Mesodermal cell (in vitro differentiated cells): ENCODE results near the gene NEK11. TPM values are rescaled to one million over a fixed set of nuclear protein-coding genes. Genes with fewer than 3 reads are reported as not detected.

ENCODE experiments used
- H3K27ac ChIP-seq: 2 replicates; pipeline ENCODE4 v1.7.0; 2013; ENCODE audit warnings: mild to moderate bottlenecking, low read depth, low read length, moderate library complexity; ENCODE audit not compliant: severe bottlenecking
- H3K36me3 ChIP-seq: 2 replicates; pipeline ENCODE4 v1.7.1; 2013; ENCODE audit warnings: mild to moderate bottlenecking, low read length, moderate library complexity; ENCODE audit not compliant: control insufficient read depth, insufficient read depth
- H3K4me1 ChIP-seq: one replicate; pipeline ENCODE4 v1.7.1; 2013; ENCODE audit warnings: mild to moderate bottlenecking, low read length; ENCODE audit not compliant: insufficient read depth, control insufficient read depth, poor library complexity, severe bottlenecking
- H3K4me3 ChIP-seq: 2 replicates; pipeline ENCODE4 v1.7.0; 2013; ENCODE audit warnings: low read length, control low read depth, mild to moderate bottlenecking; ENCODE audit not compliant: insufficient read depth, poor library complexity, severe bottlenecking; ENCODE audit errors: extremely low read depth
- H3K9me3 ChIP-seq: 2 replicates; pipeline ENCODE4 v1.7.1; 2013; ENCODE audit warnings: mild to moderate bottlenecking, low read length, moderate library complexity; ENCODE audit not compliant: control insufficient read depth
- WGBS, 2 experiments: methylation state at CpG; one replicate each; pipeline ENCODE4 v1.1.5; 2013; ENCODE audit warnings: missing lambda C conversion rate in 2 of 2; ENCODE audit not compliant: insufficient coverage in 2 of 2; 5-methylcytosine and 5-hydroxymethylcytosine counted together
- polyA plus RNA-seq, 2 experiments: library from polyadenylated mRNA; stranded (reverse); fragments of 50-300 nt; gene quantifications; one replicate each; pipeline ENCODE4 v1.2.3, GENCODE V29; 2013

NEK11 gene
- polyA plus RNA-seq (2013, experiment 1 of 2) = 3.4 TPM
- polyA plus RNA-seq (2013, experiment 2 of 2) = 3.0 TPM

DNA sequence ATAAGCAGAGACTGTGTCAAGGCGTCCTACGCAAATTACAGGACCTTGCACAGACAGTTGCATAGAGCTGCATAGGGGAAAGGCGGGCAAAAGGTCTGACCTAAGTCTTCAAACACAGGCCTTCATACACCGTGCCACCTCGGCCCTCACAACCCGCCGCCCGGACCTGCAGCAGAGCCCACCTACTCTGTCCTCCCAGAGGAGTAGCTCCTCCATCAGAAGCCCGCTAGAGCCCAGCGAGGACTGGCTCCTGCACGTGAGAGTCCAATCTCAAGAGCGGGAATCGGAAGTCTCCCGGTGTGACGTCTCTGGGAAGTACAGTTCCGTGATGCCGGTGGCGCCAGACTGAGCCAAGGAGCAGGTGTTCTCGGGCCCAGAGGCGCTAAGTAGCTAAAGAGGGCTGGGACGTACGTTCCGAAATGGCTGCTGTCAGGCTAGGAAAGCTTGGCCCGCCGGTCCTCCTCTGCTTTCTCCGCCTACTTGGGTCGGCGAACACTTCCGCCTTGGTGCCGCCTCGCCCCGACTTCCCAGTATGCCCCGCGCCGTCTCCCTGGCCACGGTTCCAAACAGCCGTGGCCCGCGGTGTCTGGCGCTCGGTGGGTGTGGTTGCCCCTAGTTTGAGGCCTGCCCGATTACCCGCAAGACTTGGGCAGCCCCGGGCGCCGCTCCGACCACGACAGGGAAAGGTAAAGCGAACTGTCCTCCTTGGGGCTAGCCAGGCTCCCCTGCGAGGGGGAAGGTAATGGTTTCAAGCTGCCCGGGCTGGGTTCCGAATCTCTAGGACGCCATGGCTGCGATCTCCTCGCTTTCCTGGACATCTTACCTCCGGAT, at the start of gene NEK11, which contains the start of gene ASTE1:
TSS of gene NEK11 (plus strand) at position 557 of the 831 bp plus-strand sequence. CDS start 2,832 bp downstream, outside the sequence.
TSS of gene ASTE1 (minus strand) at position 505 of the 831 bp plus-strand sequence. CDS start 1,519 bp downstream, outside the sequence.
- Histone ChIP-seq H3K27ac (peak within 1 kb of the TSS; percentile 87), H3K4me3 (peak within 1 kb of the TSS; percentile 63)
- 7 to 10% methylated on average over 49 of the region's 56 CpGs for WGBS, 2 experiments

GRCh38 chr3:130979117-130979516, 47.6 kb upstream of the NEK11 start:
- no peaks in the 10 kb centered on the region for H3K4me1 ChIP-seq

More for the DNA sequence above, at the start of gene NEK11, which contains the start of gene ASTE1:
- no peaks in the 10 kb centered on the region for H3K4me1 ChIP-seq
- peaks cover 24% of the 10 kb centered on the region for H3K36me3 ChIP-seq
- no peaks in the 10 kb centered on the region for H3K9me3 ChIP-seq

DNA sequence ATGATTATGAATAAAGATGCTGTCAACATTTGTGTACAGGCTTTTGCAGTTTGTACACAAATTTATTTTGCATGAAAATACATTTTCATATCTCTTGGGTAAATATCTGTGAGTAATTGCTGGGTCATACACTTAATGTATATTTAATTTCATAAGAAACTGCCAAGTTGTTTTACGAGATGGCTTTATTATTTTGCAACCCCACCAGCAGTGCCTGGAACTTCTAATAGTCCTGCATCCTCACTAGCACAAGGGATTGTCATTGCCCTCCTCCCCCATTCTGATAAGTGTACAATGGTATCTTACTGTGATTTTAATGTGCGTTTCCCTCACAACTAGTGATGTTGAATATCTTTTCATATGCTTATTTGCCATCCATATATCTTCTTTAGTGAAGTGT, 45.2 kb upstream of the NEK11 start:
- no peak overlapping the region for H3K4me3 ChIP-seq
- no peak overlapping the region for H3K27ac ChIP-seq
- WGBS, 2 experiments = no CpG with 5 or more reads among the region's 2 CpGs
- H3K4me1 ChIP-seq = no peaks in the 10 kb centered on the region
- peaks cover 32% of the 10 kb centered on the region for H3K36me3 ChIP-seq
- H3K9me3 ChIP-seq = no peaks in the 10 kb centered on the region

More at GRCh38 chr3:130979117-130979516, 47.6 kb upstream of the NEK11 start:
- Histone ChIP-seq H3K36me3 (peaks cover 43% of the 10 kb centered on the region), H3K27ac (no peak overlapping the region), H3K4me3 (no peak overlapping the region), H3K9me3 (no peaks in the 10 kb centered on the region)
- WGBS, 2 experiments = 93 to 100% methylated on average over 2 of the region's 2 CpGs

GRCh38 chr3:130990282-130990681, 36.4 kb upstream of the NEK11 start:
- Histone ChIP-seq H3K9me3 (no peaks in the 10 kb centered on the region), H3K4me1 (no peaks in the 10 kb centered on the region), H3K36me3 (peaks cover 30% of the 10 kb centered on the region), H3K27ac (no peak overlapping the region), H3K4me3 (no peak overlapping the region)
- WGBS, 2 experiments = 74 to 76% methylated on average over 5 of the region's 5 CpGs

- no peaks in the 10 kb centered on the region for H3K9me3 ChIP-seq
- H3K4me3 ChIP-seq = no peak overlapping the region
- 100% methylated on average over 3 to 4 of the region's 5 CpGs for WGBS, 2 experiments
- H3K27ac ChIP-seq = no peak overlapping the region
- peaks cover 34% of the 10 kb centered on the region for H3K36me3 ChIP-seq
- H3K4me1 ChIP-seq = no peaks in the 10 kb centered on the region
Measured at GRCh38 chr3:130991126-130991525, 35.6 kb upstream of the NEK11 start.

DNA sequence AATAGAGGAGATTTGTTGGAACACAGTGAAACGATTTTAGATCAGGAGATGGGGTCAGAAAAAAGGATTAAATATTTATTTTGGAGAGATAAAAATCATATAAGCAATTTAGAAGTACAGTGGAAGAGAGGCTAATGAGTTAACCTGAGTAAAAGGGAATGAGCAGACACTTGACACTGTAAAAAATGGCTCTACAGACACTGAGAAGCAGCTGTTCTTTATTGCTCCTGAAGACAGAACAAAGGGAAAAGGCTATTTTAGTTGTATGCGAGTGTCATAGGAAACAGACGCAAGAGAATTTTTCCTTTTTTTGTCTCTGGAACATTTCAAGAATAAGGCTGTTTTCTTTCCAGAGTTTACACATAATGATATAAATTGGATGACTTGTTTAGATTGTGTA, 34.3 kb upstream of the NEK11 start:
- Histone ChIP-seq H3K4me3 (no peak overlapping the region), H3K27ac (no peak overlapping the region), H3K36me3 (peaks cover 37% of the 10 kb centered on the region), H3K4me1 (no peaks in the 10 kb centered on the region), H3K9me3 (no peaks in the 10 kb centered on the region)
- 93 to 100% methylated on average over 2 of the region's 3 CpGs for WGBS, 2 experiments

- no peak overlapping the region for H3K4me3 ChIP-seq
- 90 to 94% methylated on average over 2 to 3 of the region's 7 CpGs for WGBS, 2 experiments
- no peaks in the 10 kb centered on the region for H3K9me3 ChIP-seq
- H3K36me3 ChIP-seq = peaks cover 47% of the 10 kb centered on the region
- H3K27ac ChIP-seq = no peak overlapping the region
- no peaks in the 10 kb centered on the region for H3K4me1 ChIP-seq
Measured at GRCh38 chr3:130997289-130997688, 29.4 kb upstream of the NEK11 start.

- no peaks in the 10 kb centered on the region for H3K4me1 ChIP-seq
- no peak overlapping the region for H3K4me3 ChIP-seq
- H3K27ac ChIP-seq = no peak overlapping the region
- no CpG with 5 or more reads among the region's 1 CpG for WGBS, 2 experiments
- H3K9me3 ChIP-seq = no peaks in the 10 kb centered on the region
- peaks cover 60% of the 10 kb centered on the region for H3K36me3 ChIP-seq
Measured at GRCh38 chr3:131001071-131001470, 25.6 kb upstream of the NEK11 start.

GRCh38 chr3:131004603-131005002, 22.1 kb upstream of the NEK11 start:
- no peak overlapping the region for H3K27ac ChIP-seq
- H3K4me3 ChIP-seq = no peak overlapping the region
- H3K9me3 ChIP-seq = no peaks in the 10 kb centered on the region
- no peaks in the 10 kb centered on the region for H3K4me1 ChIP-seq
- 94 to 100% methylated on average over 1 of the region's 1 CpG for WGBS, 2 experiments
- peaks cover 50% of the 10 kb centered on the region for H3K36me3 ChIP-seq

GRCh38 chr3:131007256-131007655, 19.4 kb upstream of the NEK11 start:
- 100% methylated on average over 2 of the region's 2 CpGs for WGBS, 2 experiments
- Histone ChIP-seq H3K9me3 (no peaks in the 10 kb centered on the region), H3K4me1 (no peaks in the 10 kb centered on the region), H3K4me3 (no peak overlapping the region), H3K27ac (no peak overlapping the region), H3K36me3 (peaks cover 48% of the 10 kb centered on the region)

DNA sequence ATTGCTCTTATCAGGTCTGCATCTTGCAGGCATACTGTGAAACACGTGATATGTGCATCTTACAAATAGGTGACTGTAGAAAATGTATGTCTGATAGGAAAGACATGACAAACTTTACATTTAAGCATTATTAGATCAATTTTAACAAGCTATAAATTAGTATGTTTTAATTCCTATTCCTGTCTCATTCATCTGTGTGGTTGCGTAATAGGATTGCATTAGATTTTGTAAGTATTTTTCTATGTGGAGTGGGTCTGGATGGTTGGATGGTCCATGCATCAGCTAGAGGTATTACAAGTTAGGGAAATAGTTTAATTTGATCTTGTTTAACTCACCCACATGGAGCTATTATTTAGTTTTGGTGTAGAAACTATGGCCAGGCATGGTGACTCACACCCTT, 18.9 kb upstream of the NEK11 start:
- no peaks in the 10 kb centered on the region for H3K9me3 ChIP-seq
- no peak overlapping the region for H3K4me3 ChIP-seq
- no peaks in the 10 kb centered on the region for H3K4me1 ChIP-seq
- 100% methylated on average over 1 of the region's 2 CpGs for WGBS, 2 experiments
- H3K36me3 ChIP-seq = peaks cover 51% of the 10 kb centered on the region
- no peak overlapping the region for H3K27ac ChIP-seq
